GM13977 (cell line): ENCODE measurements around the gene SCNM1.

Source experiments
- DNase-seq: peaks from one replicate; pipeline ENCODE4 v3.0.0; 2012; ENCODE audit warnings: low spot score
- in situ Hi-C: fragments of 300-500 bp; cut with MboI; formaldehyde crosslinking; loops from one replicate; pipeline ENCODE4 v1.12.0; 2022; ENCODE audit warnings: low sequenced_read_pairs, low pct_unique_long_range_greater_than_20kb, mixed read lengths, inconsistent platforms; ENCODE audit not compliant: unreplicated experiment
- TF ChIP-seq, protein P1 (sequence below): IDR thresholded peaks from 2 replicates; pipeline ENCODE4 v1.5.1; 2012; ENCODE audit warnings: mild to moderate bottlenecking, control low read depth; ENCODE audit not compliant: insufficient read depth; ENCODE audit errors: extremely low read depth, missing control alignments

Gene SCNM1

DNA sequence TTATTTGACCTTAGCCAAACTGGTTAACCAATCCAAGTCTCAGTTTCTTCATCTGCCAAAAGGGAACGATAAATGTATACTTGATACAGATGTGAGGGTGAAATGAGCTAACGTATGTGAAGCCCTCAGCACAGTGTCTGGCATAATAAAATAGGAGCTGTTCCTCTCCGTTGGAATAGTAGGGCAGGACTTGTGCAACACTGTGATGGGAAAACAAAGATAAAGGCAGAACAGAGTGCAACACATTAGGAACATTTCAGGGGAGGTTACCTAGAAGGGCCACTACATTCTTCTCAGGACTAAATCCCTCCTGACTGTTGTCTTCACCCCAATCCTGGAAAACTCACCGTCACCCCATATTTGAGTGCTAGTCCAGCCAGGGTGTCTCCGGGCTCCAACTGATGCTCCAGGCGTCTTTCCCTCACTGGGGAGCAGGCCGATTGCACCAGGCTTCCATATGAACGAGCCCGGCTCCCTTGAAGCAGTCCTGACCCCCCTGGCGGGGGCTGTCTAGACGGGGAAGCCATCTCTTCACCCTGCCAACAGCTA lies 1.1 kb upstream of the SCNM1 start:
- TF ChIP-seq, protein P1, sequence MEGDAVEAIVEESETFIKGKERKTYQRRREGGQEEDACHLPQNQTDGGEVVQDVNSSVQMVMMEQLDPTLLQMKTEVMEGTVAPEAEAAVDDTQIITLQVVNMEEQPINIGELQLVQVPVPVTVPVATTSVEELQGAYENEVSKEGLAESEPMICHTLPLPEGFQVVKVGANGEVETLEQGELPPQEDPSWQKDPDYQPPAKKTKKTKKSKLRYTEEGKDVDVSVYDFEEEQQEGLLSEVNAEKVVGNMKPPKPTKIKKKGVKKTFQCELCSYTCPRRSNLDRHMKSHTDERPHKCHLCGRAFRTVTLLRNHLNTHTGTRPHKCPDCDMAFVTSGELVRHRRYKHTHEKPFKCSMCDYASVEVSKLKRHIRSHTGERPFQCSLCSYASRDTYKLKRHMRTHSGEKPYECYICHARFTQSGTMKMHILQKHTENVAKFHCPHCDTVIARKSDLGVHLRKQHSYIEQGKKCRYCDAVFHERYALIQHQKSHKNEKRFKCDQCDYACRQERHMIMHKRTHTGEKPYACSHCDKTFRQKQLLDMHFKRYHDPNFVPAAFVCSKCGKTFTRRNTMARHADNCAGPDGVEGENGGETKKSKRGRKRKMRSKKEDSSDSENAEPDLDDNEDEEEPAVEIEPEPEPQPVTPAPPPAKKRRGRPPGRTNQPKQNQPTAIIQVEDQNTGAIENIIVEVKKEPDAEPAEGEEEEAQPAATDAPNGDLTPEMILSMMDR: no peak
- in situ Hi-C loops: no loop called here
- no peak for DNase-seq

DNA sequence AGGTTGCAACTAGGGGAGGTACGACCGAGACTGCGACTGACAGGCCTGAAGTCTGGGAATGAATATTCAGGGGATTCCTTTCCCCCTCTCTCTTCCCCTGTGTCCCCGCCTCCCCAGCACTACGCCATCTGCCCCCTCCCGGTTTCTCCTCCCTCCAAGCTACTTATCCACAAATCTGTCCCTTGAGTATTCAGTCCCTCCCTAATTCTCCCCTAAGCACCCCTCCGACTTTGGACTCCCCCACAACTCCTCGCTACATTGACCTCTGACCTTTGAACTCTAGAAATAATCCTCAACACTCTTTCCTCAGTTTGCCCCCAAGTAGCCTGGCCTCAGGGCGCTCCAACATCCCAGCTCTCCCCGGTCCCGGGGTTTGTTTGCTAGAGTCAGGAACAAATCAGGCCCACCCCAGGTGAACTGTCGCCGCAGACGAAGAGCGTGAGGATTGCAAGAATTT lies 635 bp upstream of the SCNM1 start:
- TF ChIP-seq, protein P1: no peak
- in situ Hi-C loops: no loop called here
- DNase-seq: no peak

DNA sequence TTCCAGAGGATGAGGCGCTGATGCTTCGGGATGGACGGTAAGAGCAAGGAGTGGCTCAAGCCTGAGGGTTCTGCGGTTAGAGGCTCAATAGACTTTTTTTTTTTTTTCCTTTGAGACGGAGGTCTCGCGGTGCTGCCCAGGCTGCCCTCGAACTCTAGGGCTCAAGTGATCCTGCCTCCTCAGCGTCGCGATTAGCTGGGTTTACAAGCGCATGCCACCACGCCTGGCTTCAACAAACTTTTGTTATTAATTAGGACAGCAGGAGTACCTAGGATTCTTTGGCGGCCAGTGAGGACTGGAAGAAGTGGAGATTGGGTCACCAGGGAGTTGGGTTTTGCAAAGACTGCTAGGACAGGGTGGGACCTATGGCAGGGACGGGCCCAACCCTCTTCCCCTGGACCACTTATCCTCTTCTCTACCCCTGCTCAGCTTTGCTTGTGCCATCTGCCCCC lies 587 bp downstream of the SCNM1 start:
- no peak for DNase-seq
- in situ Hi-C loops: no loop called here
- TF ChIP-seq, protein P1: no peak

DNA sequence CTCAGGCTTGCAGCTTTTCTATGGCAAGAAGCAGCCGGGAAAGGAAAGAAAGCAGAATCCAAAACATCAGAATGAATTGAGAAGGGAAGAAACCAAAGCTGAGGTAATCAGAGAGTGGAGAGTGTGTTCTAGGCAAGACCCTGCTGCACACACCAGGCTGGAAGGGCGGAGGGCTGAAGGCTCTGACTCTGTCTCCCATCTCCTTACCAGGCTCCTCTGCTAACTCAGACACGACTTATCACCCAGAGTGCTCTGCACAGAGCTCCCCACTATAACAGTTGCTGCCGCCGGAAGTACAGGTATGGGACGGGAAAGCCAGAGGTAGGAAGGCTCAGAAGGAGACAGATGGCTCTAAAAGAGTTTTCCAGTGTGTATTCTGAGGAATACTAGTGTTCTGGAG lies 1.2 kb downstream of the SCNM1 start:
- TF ChIP-seq, protein P1: no peak
- in situ Hi-C loops: no loop called here
- DNase-seq: no peak

DNA sequence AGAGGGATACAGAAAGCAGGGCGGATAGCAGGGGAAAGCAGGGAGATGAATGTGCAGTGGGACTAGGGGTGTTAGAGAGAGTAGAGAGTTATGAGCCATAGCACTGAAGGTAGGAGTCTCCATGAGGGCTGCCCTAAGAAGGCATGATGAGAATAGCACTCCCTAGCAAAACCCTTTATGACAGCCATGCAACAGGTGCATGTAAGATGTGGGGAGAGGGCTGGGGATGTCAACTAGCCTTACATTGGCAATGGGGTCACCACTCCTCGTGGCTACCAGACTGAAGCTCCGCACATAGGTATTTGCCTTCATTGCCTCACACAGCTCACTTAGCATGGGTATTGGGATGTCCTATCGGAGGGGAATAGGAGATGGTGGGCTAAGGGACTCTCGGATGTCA lies 5.2 kb downstream of the SCNM1 start:
- TF ChIP-seq, protein P1: no peak
- in situ Hi-C loops: no loop called here
- no peak for DNase-seq

DNA sequence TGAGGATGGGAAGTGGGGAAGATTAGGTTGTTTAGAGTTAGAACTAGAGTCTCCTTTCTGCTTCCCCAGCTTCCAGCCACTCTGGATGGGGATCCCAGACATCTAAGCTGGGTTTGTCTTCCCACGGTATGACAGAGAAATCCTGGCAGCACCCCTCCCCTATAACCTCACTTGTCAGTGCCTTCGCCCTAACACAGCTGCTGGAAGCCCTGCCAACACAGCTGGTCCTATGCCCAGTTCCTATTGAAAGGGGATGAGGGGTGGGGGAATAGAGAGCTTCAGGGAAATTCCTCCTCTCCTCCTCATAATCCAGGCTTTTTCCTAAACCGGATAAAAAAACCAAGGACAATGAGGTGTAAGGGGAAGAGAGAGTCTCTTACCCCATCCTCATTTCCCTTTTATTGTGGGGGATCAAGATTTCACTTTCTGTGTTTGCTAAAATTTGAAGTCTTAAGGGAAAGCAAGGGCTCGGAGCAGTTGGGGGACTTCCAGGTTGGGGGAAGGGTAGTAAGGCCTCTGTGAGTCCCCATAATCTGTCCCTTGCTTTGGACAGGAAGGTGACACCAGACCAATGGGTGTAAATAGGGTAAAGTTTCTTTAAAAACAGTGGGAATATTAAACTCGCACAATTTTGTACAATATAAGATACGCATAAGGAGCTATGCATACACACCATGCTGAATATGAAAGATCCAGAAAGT lies 9.2 kb downstream of the SCNM1 start:
- TF ChIP-seq, protein P1: no peak
- in situ Hi-C loops: no loop called here
- no peak for DNase-seq
